ENCODE measurements around the gene CLDN24.

- no peak for TF ChIP-seq POLR2A (IDR thresholded peaks at IDR 0.05)
- no peak for TF ChIP-seq CTCF (IDR thresholded peaks at IDR 0.05)
Measured at GRCh38 chr4:183322326-183322725, at the start of gene CLDN24.

Measured in lower leg skin (tissue), 3 donors.